ENCODE data around the gene ALPL. TPM values are rescaled to one million over a fixed set of nuclear protein-coding genes. Genes with fewer than 3 reads are reported as not detected.

ALPL gene
- polyA plus RNA-seq, 1 experiment = 0.45 TPM

DNA sequence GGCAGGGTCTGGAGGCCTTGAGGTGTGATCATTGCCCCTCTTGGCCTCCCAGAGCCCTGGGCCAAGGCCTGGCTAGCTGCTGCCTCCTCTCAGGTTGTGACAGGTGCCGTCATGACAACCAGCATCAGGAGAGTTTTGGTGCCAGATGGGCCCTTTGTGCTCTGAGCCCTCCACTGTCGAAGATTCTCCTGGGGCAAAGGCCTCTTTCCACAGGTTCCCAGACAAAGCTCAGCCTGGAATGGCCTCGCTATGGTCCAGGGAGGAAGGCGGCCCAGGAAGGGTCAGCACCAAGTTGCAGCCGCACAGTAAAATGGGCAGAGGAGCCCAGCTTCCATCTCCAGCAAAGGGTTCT, 78.4 kb downstream of the ALPL start:
- no peak for DNase-seq (ENCODE audit: low read depth)
- ChIA-PET CTCF (interaction anchor here (1.2 to 1.5 kb wide), 4 partner anchors 8 to 219 kb away, joined by 3 to 9 read pairs (median 6); no protein-coding TSS in a partner anchor), POLR2A (no interaction called here)
- Histone ChIP-seq H3K27me3 (ENCODE audit: control insufficient read depth, insufficient read depth, low read length) (peaks cover 7% of the 10 kb centered on the region; the same call in 1 of the 2 replicates), H3K4me3 (ENCODE audit: low read depth, low read length) (no peak overlapping the region), H3K36me3 (ENCODE audit: control insufficient read depth, insufficient read depth, low read length) (no peaks in the 10 kb centered on the region)
- TF ChIP-seq, protein P1, sequence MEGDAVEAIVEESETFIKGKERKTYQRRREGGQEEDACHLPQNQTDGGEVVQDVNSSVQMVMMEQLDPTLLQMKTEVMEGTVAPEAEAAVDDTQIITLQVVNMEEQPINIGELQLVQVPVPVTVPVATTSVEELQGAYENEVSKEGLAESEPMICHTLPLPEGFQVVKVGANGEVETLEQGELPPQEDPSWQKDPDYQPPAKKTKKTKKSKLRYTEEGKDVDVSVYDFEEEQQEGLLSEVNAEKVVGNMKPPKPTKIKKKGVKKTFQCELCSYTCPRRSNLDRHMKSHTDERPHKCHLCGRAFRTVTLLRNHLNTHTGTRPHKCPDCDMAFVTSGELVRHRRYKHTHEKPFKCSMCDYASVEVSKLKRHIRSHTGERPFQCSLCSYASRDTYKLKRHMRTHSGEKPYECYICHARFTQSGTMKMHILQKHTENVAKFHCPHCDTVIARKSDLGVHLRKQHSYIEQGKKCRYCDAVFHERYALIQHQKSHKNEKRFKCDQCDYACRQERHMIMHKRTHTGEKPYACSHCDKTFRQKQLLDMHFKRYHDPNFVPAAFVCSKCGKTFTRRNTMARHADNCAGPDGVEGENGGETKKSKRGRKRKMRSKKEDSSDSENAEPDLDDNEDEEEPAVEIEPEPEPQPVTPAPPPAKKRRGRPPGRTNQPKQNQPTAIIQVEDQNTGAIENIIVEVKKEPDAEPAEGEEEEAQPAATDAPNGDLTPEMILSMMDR (IDR thresholded peaks at IDR 0.05; ENCODE audit: insufficient read depth, low read depth, low read length) = no peak

DNA sequence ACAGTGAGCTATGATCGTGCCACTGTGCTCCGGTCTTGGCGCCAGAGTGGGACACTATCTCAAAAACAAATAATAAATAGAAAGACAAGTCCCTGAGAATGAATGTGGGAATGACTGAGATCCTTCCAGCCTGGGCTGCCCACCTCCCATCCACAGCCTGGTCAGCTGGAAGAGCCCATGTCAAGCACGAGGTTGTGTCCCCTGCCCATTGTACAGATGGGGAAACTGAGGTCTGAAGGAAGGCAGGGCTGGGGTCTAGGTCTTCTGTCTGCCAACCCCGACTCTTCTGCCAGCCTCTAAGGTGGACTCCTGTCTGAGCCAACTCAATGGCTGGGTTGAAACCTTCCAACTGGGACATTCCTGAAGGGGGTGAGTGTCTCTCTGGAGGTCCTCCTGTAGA, 80.4 kb downstream of the ALPL start:
- TF ChIP-seq, protein P1 (IDR thresholded peaks at IDR 0.05; ENCODE audit: insufficient read depth, low read depth, low read length) = no peak
- no peak for DNase-seq (ENCODE audit: low read depth)
- CTCF ChIA-PET = interaction anchor here (1.0 kb wide), 1 partner anchor 219 kb away, joined by 4 read pairs; no protein-coding TSS in a partner anchor
- Histone ChIP-seq H3K36me3 (ENCODE audit: control insufficient read depth, insufficient read depth, low read length) (no peaks in the 10 kb centered on the region), H3K4me3 (ENCODE audit: low read depth, low read length) (no peak overlapping the region), H3K27me3 (ENCODE audit: control insufficient read depth, insufficient read depth, low read length) (peaks cover 6% of the 10 kb centered on the region)
- POLR2A ChIA-PET = no interaction called here

DNA sequence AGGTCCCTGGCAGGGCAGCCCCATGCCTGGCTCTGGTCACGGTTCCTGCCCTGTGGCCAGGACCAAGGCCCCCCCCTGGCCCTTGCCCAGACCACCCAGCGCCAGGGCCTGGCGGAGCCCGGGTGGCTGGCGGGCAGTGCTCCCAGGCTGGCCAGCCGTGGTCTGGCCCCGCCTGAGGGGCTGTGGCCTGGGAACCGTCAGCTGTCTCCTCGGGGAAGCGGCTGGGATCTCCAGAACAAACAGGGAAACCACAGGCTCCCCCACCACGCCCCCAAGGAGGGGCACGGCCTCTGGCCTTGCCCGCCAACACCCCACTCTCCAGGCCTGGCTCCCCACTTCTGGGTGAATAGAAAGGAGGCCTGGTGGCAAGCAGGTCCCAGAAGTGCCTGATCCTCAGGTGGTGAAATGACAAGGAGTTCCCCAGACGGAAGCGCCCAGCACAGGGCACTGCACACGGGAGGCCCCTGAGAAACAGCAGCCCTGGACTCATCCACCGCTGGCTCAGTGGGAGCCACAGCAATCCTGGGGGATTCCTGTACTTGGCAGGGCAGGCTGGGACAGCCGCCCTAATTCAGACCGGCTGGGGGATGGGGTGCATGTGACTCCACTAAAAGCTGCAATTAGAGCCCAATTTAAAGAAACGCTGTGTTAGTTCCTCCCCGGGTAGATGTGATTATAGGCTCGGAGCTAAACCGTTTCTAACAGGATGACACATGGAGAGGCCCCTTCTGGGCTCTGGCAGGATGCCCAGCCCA, 81.1 kb downstream of the ALPL start:
- ChIA-PET POLR2A (no interaction called here), CTCF (no interaction called here)
- Histone ChIP-seq H3K36me3 (ENCODE audit: control insufficient read depth, insufficient read depth, low read length) (no peaks in the 10 kb centered on the region), H3K4me3 (ENCODE audit: low read depth, low read length) (no peak overlapping the region), H3K27me3 (ENCODE audit: control insufficient read depth, insufficient read depth, low read length) (peaks cover 6% of the 10 kb centered on the region)
- no peak for DNase-seq (ENCODE audit: low read depth)
- TF ChIP-seq, protein P1 (IDR thresholded peaks at IDR 0.05; ENCODE audit: insufficient read depth, low read depth, low read length) = no peak

DNA sequence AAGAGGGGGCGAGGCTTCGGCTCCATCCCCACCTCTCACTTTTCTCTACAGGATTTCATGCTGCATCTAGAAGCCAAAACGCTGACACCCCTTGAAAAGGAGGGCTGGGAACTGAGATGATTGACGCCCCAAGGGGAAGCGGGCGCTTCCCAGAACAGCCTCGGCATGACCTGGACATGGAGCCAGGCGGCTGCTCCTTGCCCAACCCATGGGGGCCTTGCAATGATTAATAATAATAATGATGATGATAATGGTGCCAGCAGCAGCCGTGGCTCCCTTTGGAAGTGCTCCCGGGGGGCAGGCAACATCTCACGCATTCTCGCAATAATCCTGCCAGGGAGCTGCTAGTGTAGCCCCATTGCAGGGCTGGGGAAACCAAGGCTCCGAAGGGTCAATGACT, 81.7 kb downstream of the ALPL start:
- no peak overlapping the region for H3K4me3 ChIP-seq (ENCODE audit: low read depth, low read length)
- H3K36me3 ChIP-seq (ENCODE audit: control insufficient read depth, insufficient read depth, low read length) = no peaks in the 10 kb centered on the region
- DNase-seq (ENCODE audit: low read depth) = no peak
- peaks cover 6% of the 10 kb centered on the region for H3K27me3 ChIP-seq (ENCODE audit: control insufficient read depth, insufficient read depth, low read length)
- POLR2A ChIA-PET = no interaction called here
- TF ChIP-seq, protein P1 (IDR thresholded peaks at IDR 0.05; ENCODE audit: insufficient read depth, low read depth, low read length) = no peak
- CTCF ChIA-PET = no interaction called here

DNA sequence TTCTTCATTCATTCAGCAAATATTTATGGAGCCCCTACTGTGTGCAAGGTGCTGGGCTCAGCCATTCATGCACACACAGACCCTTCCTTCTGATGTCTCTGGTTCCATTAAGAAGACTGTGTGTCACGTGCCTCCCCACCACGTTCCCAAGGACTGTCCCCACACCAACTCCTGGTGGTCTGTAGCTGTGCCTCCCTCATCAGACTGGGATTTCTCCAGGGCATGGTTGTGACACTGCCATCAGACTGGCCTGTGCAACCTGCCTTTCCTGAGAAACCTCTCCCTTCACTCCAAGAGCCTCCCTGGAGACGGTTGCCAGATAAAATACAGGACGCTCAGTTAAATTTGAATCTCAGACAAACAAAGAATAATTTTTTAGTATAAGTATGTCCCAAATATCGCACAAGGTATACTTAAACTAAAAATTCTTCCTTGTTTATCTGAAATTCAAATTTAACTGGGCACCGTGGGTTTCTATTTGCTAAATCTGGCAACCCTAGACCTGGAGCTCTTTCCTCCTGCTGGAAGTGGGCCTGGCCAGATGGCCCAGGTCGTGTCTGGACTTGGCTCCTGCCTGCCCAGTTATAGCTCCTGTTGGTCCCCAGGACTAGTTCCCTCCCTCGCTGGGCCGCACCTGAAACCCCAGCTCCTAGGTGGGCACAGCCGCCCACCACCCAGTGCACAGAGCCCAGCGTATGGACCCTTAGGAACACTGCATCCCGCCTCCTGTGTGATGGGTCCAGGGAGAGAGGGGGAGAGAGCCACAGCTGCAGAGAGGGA, 83.1 kb downstream of the ALPL start:
- Histone ChIP-seq H3K36me3 (ENCODE audit: control insufficient read depth, insufficient read depth, low read length) (no peaks in the 10 kb centered on the region), H3K4me3 (ENCODE audit: low read depth, low read length) (no peak overlapping the region), H3K27me3 (ENCODE audit: control insufficient read depth, insufficient read depth, low read length) (peaks cover 6% of the 10 kb centered on the region)
- POLR2A ChIA-PET = no interaction called here
- DNase-seq (ENCODE audit: low read depth) = no peak
- CTCF ChIA-PET = interaction anchor here (1.8 to 6.7 kb wide), 2 partner anchors 83 to 223 kb away, joined by 4 to 51 read pairs; partner anchors contain the start of gene ALPL
- TF ChIP-seq, protein P1 (IDR thresholded peaks at IDR 0.05; ENCODE audit: insufficient read depth, low read depth, low read length) = no peak

Measured in BJ (cell line).